ENCODE data around the gene NKAPD1. TPM values are rescaled to one million over a fixed set of nuclear protein-coding genes. Genes with fewer than 3 reads are reported as not detected.
A peak's percentile ranks its signal among the peaks of the same experiment; 100 is the strongest.

NKAPD1 gene
- total RNA-seq, 1 donor from 2014 or later: 22.3 TPM

DNA sequence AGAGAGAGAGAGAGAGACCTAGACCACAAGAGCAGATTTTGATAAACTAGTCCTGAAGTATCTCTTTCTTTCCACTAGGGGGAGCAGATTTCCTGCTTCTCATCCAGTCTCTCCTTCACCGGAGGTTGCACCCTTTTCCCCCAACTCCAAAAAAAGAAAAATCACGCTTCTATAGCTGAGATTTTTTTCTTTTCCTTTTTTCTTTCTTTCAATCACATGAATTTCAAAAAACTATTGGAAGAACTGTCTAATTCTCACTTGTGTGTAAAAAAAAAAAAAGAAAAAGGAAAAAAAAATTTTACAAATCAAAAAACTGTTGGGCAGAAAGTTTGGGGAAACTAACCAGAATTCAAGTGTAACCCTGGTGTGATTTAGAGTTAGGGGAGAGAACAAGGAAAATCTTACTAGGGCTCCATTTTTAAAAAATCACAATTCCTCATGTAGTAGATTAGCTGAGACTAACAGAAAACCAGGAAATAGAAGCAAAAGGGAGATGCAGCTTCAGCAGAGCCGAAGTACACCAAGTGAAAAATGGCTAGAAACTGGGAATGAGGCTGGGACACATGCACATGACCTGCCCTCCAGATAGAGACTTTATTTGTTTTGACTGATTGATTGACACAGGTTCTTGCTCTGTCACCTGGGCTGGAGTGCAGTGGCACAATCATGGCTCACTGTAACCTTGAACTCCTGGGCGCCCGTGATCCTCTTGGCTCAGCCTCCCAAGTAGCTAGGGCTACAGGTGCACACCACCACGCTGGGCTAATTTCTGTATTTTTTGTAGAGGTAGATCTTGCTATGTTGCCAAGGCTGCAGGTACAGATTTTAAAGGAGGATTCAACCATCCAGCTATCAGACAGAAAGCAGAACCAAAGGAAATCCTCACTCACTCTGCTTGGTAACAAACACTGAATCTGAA is 39.7 kb downstream of the NKAPD1 start:
- Mint-ChIP-seq H3K27ac (ENCODE audit: unreplicated experiment) (no peak overlapping the region), H3K9me3 (ENCODE audit: unreplicated experiment) (no peaks in the 10 kb centered on the region), H3K4me3 (ENCODE audit: unreplicated experiment) (no peak overlapping the region), H3K27me3 (ENCODE audit: unreplicated experiment) (no peaks in the 10 kb centered on the region), H3K36me3 (ENCODE audit: unreplicated experiment) (peaks cover 14% of the 10 kb centered on the region), H3K4me1 (ENCODE audit: low read depth, unreplicated experiment) (no peaks in the 10 kb centered on the region)
- no peak for DNase-seq
- peak; percentile 74 for TF ChIP-seq CTCF (IDR thresholded peaks at IDR 0.05; ENCODE audit: partially characterized antibody, unreplicated experiment)

- TF ChIP-seq CTCF (IDR thresholded peaks at IDR 0.05; ENCODE audit: partially characterized antibody, unreplicated experiment): no peak
- no peak overlapping the region for H3K27ac Mint-ChIP-seq (ENCODE audit: unreplicated experiment)
- DNase-seq: no peak
- no peaks in the 10 kb centered on the region for H3K9me3 Mint-ChIP-seq (ENCODE audit: unreplicated experiment)
- H3K4me3 Mint-ChIP-seq (ENCODE audit: unreplicated experiment): no peak overlapping the region
- peaks cover 14% of the 10 kb centered on the region for H3K36me3 Mint-ChIP-seq (ENCODE audit: unreplicated experiment)
- H3K27me3 Mint-ChIP-seq (ENCODE audit: unreplicated experiment): no peaks in the 10 kb centered on the region
- H3K4me1 Mint-ChIP-seq (ENCODE audit: low read depth, unreplicated experiment): no peaks in the 10 kb centered on the region
These were observed 40.4 kb downstream of the NKAPD1 start for GRCh38 chr11:112114460-112114859.

DNA sequence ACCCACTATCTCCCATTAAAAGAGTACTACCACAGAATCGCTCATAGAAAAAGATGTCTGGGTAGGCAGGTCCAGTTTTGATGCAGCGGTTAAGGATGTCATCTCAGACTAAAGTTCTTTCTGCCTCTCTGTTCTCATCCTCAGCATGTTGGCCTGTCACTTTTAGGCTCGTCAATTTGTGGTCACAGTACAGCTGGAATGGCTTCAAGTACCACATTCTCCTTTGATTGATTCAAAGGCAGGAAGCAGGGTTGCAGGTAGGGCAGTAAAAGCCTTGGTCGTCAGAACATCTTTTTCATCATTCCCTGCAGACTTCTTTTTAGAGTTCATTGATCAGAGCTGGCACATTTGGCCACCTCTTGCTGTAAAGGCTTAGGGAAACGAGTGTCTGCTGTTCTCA is 41.3 kb downstream of the NKAPD1 start:
- peaks cover 13% of the 10 kb centered on the region for H3K36me3 Mint-ChIP-seq (ENCODE audit: unreplicated experiment)

GRCh38 chr11:112118176-112118575 is 44.1 kb downstream of the NKAPD1 start:
- Mint-ChIP-seq H3K36me3 (ENCODE audit: unreplicated experiment) (peaks cover 9% of the 10 kb centered on the region), H3K27me3 (ENCODE audit: unreplicated experiment) (no peaks in the 10 kb centered on the region)
- DNase-seq: no peak

More for the DNA sequence above, 41.3 kb downstream of the NKAPD1 start:
- Mint-ChIP-seq H3K27me3 (ENCODE audit: unreplicated experiment) (no peaks in the 10 kb centered on the region), H3K4me3 (ENCODE audit: unreplicated experiment) (no peak overlapping the region), H3K4me1 (ENCODE audit: low read depth, unreplicated experiment) (no peaks in the 10 kb centered on the region), H3K27ac (ENCODE audit: unreplicated experiment) (no peak overlapping the region), H3K9me3 (ENCODE audit: unreplicated experiment) (no peaks in the 10 kb centered on the region)
- no peak for TF ChIP-seq CTCF (IDR thresholded peaks at IDR 0.05; ENCODE audit: partially characterized antibody, unreplicated experiment)
- DNase-seq: no peak

More at GRCh38 chr11:112118176-112118575, 44.1 kb downstream of the NKAPD1 start:
- TF ChIP-seq CTCF (IDR thresholded peaks at IDR 0.05; ENCODE audit: partially characterized antibody, unreplicated experiment): no peak
- Mint-ChIP-seq H3K4me3 (ENCODE audit: unreplicated experiment) (no peak overlapping the region), H3K9me3 (ENCODE audit: unreplicated experiment) (no peaks in the 10 kb centered on the region), H3K4me1 (ENCODE audit: low read depth, unreplicated experiment) (no peaks in the 10 kb centered on the region), H3K27ac (ENCODE audit: unreplicated experiment) (no peak overlapping the region)
